Measurements from ENCODE around the gene PDS5A. TPM values are rescaled to one million over a fixed set of nuclear protein-coding genes. Genes with fewer than 3 reads are reported as not detected.

Gene PDS5A
- total and polyA plus RNA-seq, 2 of the 13 experiments (the other 11 are each of a cell fraction or from before 2014, with no cell fraction given) = 31.8 to 57.0 TPM

DNA sequence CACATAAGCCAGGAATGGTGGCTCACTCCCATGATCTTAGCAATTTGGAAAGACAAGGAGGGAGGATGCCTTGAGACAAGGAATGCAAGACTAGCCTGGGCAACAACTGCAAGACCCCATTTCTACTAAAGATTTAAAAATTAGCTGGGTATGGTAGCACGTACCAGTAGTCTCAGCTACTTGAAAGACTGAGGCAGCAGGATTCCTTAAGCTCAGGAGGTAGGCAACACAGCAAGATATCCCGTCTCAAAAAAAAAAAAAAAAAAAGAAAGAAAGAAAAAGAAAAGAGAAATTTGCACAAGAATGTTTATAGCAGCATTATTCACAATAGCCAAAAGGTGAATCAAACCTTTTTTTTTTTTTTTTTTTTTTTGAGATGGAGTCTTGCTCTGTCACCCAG lies 29.7 kb downstream of the PDS5A start:
- no peaks in the 10 kb centered on the region; a peak in 2 of 5 replicates for H3K36me3 ChIP-seq (replicated peaks in 1 of 2; ENCODE audit: control insufficient read depth in 1 of 2, insufficient read depth in 2 of 2, low read length in 2 of 2)
- H3K79me2 ChIP-seq (ENCODE audit: insufficient read depth, low read length) = peaks cover 83% of the 10 kb centered on the region
- no peak for FAIRE-seq
- H2AFZ ChIP-seq (ENCODE audit: low read length) = no peak overlapping the region
- WGBS (ENCODE audit: low lambda C conversion rate) = 100% methylated on average over 2 of the region's 2 CpGs
- no peak overlapping the region for H3K4me2 ChIP-seq (ENCODE audit: low read depth, low read length)
- H3K27ac ChIP-seq (ENCODE audit: extremely low read length, insufficient read depth, low read length) = no peak overlapping the region
- ChIA-PET POLR2A (no interaction called here), CTCF (ENCODE audit: low intra/inter-chr PET ratio, low total read pairs) (no interaction called here)
- ATAC-seq = no peak
- intact Hi-C loops (cut with micrococcal nuclease; ENCODE audit: unreplicated experiment) (no loop called here), in situ Hi-C loops (cut with HindIII; ENCODE audit: extremely low pct_ligation_motif_present, low pct_unique_long_range_greater_than_20kb) (no loop called here)
- TF ChIP-seq, protein P1, sequence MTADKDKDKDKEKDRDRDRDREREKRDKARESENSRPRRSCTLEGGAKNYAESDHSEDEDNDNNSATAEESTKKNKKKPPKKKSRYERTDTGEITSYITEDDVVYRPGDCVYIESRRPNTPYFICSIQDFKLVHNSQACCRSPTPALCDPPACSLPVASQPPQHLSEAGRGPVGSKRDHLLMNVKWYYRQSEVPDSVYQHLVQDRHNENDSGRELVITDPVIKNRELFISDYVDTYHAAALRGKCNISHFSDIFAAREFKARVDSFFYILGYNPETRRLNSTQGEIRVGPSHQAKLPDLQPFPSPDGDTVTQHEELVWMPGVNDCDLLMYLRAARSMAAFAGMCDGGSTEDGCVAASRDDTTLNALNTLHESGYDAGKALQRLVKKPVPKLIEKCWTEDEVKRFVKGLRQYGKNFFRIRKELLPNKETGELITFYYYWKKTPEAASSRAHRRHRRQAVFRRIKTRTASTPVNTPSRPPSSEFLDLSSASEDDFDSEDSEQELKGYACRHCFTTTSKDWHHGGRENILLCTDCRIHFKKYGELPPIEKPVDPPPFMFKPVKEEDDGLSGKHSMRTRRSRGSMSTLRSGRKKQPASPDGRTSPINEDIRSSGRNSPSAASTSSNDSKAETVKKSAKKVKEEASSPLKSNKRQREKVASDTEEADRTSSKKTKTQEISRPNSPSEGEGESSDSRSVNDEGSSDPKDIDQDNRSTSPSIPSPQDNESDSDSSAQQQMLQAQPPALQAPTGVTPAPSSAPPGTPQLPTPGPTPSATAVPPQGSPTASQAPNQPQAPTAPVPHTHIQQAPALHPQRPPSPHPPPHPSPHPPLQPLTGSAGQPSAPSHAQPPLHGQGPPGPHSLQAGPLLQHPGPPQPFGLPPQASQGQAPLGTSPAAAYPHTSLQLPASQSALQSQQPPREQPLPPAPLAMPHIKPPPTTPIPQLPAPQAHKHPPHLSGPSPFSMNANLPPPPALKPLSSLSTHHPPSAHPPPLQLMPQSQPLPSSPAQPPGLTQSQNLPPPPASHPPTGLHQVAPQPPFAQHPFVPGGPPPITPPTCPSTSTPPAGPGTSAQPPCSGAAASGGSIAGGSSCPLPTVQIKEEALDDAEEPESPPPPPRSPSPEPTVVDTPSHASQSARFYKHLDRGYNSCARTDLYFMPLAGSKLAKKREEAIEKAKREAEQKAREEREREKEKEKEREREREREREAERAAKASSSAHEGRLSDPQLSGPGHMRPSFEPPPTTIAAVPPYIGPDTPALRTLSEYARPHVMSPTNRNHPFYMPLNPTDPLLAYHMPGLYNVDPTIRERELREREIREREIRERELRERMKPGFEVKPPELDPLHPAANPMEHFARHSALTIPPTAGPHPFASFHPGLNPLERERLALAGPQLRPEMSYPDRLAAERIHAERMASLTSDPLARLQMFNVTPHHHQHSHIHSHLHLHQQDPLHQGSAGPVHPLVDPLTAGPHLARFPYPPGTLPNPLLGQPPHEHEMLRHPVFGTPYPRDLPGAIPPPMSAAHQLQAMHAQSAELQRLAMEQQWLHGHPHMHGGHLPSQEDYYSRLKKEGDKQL (CRISPR knock-in tag; IDR thresholded peaks at IDR 0.05; ENCODE audit: low read depth) = no peak
- BruUV-seq (replicated peaks) = no TSS peak
- peaks cover 10% of the 10 kb centered on the region; the same call in 1 of the 2 replicates for H3K4me1 ChIP-seq (ENCODE audit: insufficient read depth, low read length)
- peaks cover 17% of the 10 kb centered on the region for H4K20me1 ChIP-seq (ENCODE audit: insufficient read depth, low read length)
- DNase-seq (ENCODE audit: low spot score) = no peak
- no peaks in the 10 kb centered on the region for H3K9me3 ChIP-seq (ENCODE audit: low read length)
- H3K4me3 ChIP-seq (replicated peaks in 1 of 3; ENCODE audit: insufficient read depth in 1 of 3, low read depth in 2 of 3, low read length in 3 of 3) = no peak overlapping the region
- no peak overlapping the region for H3K9ac ChIP-seq (ENCODE audit: insufficient read depth, low read depth, low read length)
- no peaks in the 10 kb centered on the region for H3K27me3 ChIP-seq (ENCODE audit: control insufficient read depth in 1 of 2, insufficient read depth in 2 of 2, low read length in 2 of 2)

DNA sequence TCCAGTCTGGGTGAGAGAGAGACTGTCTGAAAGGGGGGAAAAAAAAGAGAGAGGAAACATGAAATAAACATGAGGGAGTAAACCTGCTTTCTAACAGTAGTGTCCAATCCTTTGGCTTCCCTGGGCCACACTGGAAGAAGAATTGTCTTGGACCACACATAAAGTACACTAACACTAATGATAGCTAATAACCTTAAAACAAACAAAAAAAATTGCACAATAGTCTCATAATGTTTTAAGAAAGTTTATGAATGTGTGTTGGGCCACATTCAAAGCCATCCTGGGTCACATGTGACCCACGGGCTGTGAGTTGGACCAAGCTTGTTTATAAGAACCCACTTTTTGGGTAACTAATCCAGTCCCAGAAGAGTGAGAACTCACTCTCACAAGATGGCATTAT lies 30.3 kb downstream of the PDS5A start:
- FAIRE-seq (no peak), ATAC-seq (no peak), DNase-seq (ENCODE audit: low spot score) (no peak)
- no TSS peak for BruUV-seq (replicated peaks)
- Histone ChIP-seq H3K9ac (ENCODE audit: insufficient read depth, low read depth, low read length) (no peak overlapping the region), H3K79me2 (ENCODE audit: insufficient read depth, low read length) (peaks cover 83% of the 10 kb centered on the region), H3K27me3 (ENCODE audit: control insufficient read depth in 1 of 2, insufficient read depth in 2 of 2, low read length in 2 of 2) (no peaks in the 10 kb centered on the region; a peak in 1 of 5 replicates), H3K4me3 (replicated peaks in 1 of 3; ENCODE audit: insufficient read depth in 1 of 3, low read depth in 2 of 3, low read length in 3 of 3) (no peak overlapping the region), H2AFZ (ENCODE audit: low read length) (no peak overlapping the region), H4K20me1 (ENCODE audit: insufficient read depth, low read length) (peaks cover 23% of the 10 kb centered on the region), H3K9me3 (ENCODE audit: low read length) (no peaks in the 10 kb centered on the region), H3K36me3 (replicated peaks in 1 of 2; ENCODE audit: control insufficient read depth in 1 of 2, insufficient read depth in 2 of 2, low read length in 2 of 2) (no peaks in the 10 kb centered on the region; a peak in 1 of 5 replicates), H3K4me2 (ENCODE audit: low read depth, low read length) (no peak overlapping the region), H3K4me1 (ENCODE audit: insufficient read depth, low read length) (peaks cover 15% of the 10 kb centered on the region), H3K27ac (ENCODE audit: extremely low read length, insufficient read depth, low read length) (no peak overlapping the region)
- CTCF ChIA-PET (ENCODE audit: low intra/inter-chr PET ratio, low total read pairs) = no interaction called here
- intact Hi-C loops (cut with micrococcal nuclease; ENCODE audit: unreplicated experiment) = no loop called here
- WGBS (ENCODE audit: low lambda C conversion rate) = 87% methylated on average over 1 of the region's 1 CpG
- in situ Hi-C loops (cut with HindIII; ENCODE audit: extremely low pct_ligation_motif_present, low pct_unique_long_range_greater_than_20kb) = no loop called here
- POLR2A ChIA-PET = no interaction called here
- no peak for TF ChIP-seq MXD4 (CRISPR knock-in tag; IDR thresholded peaks at IDR 0.05)
- no peak for TF ChIP-seq ZNF343 (CRISPR knock-in tag; IDR thresholded peaks at IDR 0.05)
- no peak for TF ChIP-seq MBD4 (IDR thresholded peaks at IDR 0.05; ENCODE audit: borderline replicate concordance, low read length)
- no peak for TF ChIP-seq PCBP2 (optimal IDR thresholded peaks at IDR 0.05; ENCODE audit: low read depth, low read length, poor library complexity, severe bottlenecking)
- no peak for TF ChIP-seq SP1 (IDR thresholded peaks at IDR 0.05)
- no peak for TF ChIP-seq SP1 (CRISPR knock-in tag; IDR thresholded peaks at IDR 0.05)
- TF ChIP-seq RFXANK (CRISPR knock-in tag; IDR thresholded peaks at IDR 0.05) = no peak
- TF ChIP-seq EED (CRISPR knock-in tag; IDR thresholded peaks at IDR 0.05) = no peak
- TF ChIP-seq, protein P2, sequence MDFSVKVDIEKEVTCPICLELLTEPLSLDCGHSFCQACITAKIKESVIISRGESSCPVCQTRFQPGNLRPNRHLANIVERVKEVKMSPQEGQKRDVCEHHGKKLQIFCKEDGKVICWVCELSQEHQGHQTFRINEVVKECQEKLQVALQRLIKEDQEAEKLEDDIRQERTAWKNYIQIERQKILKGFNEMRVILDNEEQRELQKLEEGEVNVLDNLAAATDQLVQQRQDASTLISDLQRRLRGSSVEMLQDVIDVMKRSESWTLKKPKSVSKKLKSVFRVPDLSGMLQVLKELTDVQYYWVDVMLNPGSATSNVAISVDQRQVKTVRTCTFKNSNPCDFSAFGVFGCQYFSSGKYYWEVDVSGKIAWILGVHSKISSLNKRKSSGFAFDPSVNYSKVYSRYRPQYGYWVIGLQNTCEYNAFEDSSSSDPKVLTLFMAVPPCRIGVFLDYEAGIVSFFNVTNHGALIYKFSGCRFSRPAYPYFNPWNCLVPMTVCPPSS (IDR thresholded peaks at IDR 0.05) = no peak
- TF ChIP-seq ZNF772 (CRISPR knock-in tag; IDR thresholded peaks at IDR 0.05) = no peak
- no peak for TF ChIP-seq ZFP91 (CRISPR knock-in tag; IDR thresholded peaks at IDR 0.05; ENCODE audit: borderline replicate concordance)

Measured in HepG2 (cell line).